H1 (cell line): Measurements from ENCODE around the gene C19orf38. TPM values are rescaled to one million over a fixed set of nuclear protein-coding genes. Genes with fewer than 3 reads are reported as not detected.

ENCODE experiments used
- CBX5 ChIP-seq: fragments of 300-800, 300-1000 bp; sonication (generic); IDR thresholded peaks from 2 replicates; pipeline ENCODE4 v1.7.1; 2016; ENCODE audit warnings: antibody characterized with exemption, low read length, low read depth
- CHD2 ChIP-seq: IDR thresholded peaks from 2 replicates; pipeline ENCODE4 v1.6.1; 2012; ENCODE audit warnings: low read length, improper control_type of control experiment
- EZH2 ChIP-seq: fragments of 200-600 bp; sonication (generic); IDR thresholded peaks from 2 replicates; pipeline ENCODE4 v1.7.1; 2012; ENCODE audit warnings: low read depth, mild to moderate bottlenecking, moderate library complexity, low read length, inconsistent platforms; ENCODE audit not compliant: severe bottlenecking
- HDAC6 ChIP-seq: IDR thresholded peaks from one replicate; pipeline ENCODE4 v1.7.1; 2012; ENCODE audit warnings: low read depth, mild to moderate bottlenecking, inconsistent platforms, low read length, moderate library complexity
- SP4 ChIP-seq: IDR thresholded peaks from 2 replicates; pipeline ENCODE4 v1.6.1; 2012; ENCODE audit warnings: low read length, inconsistent platforms
- polyA plus RNA-seq, 7 experiments: library from polyadenylated mRNA; depleted of rRNA in 3 of 7; stranded (reverse) in 5 of 7; unstranded in 2 of 7; fragments of >200 nt in 5 of 7; fragments of 200-250 nt in 2 of 7; gene quantifications; 1 replicate in 5 of 7; 2 replicates in 1 of 7; 4 replicates in 1 of 7; pipeline versions ENCODE4 v1.2.1 to v1.2.3, GENCODE V29; 2011 to 2013; ENCODE audit warnings: missing spikeins in 2 of 7, mixed read lengths in 2 of 7
- total RNA-seq: library from RNA; stranded (reverse); fragmentation: NEBNext Ultra II Directional; extraction: Animal tissue kit (Norgen Biotek cat#: 25700); gene quantifications from 2 replicates; pipeline ENCODE4 v1.2.1, GENCODE V29; 2021
- TF ChIP-seq, protein P1 (sequence below): fragments of 300-600 bp; sonication (generic); IDR thresholded peaks from 2 replicates; pipeline ENCODE4 v1.7.1; 2012; ENCODE audit warnings: low read length, moderate library complexity, mild to moderate bottlenecking, inconsistent platforms; ENCODE audit not compliant: insufficient replicate concordance
- TF ChIP-seq, protein P2 (sequence below): IDR thresholded peaks from 2 replicates; pipeline ENCODE4 v1.6.1; 2011; ENCODE audit warnings: low read length, improper control_type of control experiment
- TF ChIP-seq, protein P3 (sequence below), 3 experiments: IDR thresholded peaks; 1 replicate in 2 of 3; 2 replicates in 1 of 3; pipeline versions ENCODE4 v1.5.1 to v1.6.1; 2011; ENCODE audit warnings: low read length in 3 of 3, mild to moderate bottlenecking in 3 of 3, inconsistent platforms in 2 of 3, low read depth in 1 of 3, moderate library complexity in 1 of 3; ENCODE audit not compliant: insufficient read depth in 1 of 3; ENCODE audit errors: control extremely low read depth in 1 of 3

Gene C19orf38
- total and polyA plus RNA-seq, 2 of the 8 experiments (the other 6 are each of a cell fraction or from before 2014, with no cell fraction given), result 0.53 TPM; not detected in 1

DNA sequence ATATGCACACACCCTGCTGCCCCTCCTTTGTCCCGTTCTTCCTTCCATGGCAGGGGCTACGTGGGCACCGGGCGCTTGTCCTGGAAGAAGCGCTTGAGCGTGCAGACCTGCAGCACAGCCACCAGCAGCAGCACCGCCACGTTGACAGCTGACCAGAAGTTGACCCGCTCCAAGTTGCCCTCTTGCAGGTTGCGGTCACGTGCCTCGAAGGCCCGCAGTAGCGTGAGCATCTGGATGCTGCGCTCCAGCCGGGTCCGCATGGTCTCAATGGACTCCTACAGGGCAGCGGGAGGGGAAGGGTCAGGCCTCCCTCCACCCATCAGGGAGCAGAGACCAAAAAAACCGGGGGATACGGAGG lies 15.3 kb upstream of the C19orf38 start (continued):
- TF ChIP-seq, protein P1, sequence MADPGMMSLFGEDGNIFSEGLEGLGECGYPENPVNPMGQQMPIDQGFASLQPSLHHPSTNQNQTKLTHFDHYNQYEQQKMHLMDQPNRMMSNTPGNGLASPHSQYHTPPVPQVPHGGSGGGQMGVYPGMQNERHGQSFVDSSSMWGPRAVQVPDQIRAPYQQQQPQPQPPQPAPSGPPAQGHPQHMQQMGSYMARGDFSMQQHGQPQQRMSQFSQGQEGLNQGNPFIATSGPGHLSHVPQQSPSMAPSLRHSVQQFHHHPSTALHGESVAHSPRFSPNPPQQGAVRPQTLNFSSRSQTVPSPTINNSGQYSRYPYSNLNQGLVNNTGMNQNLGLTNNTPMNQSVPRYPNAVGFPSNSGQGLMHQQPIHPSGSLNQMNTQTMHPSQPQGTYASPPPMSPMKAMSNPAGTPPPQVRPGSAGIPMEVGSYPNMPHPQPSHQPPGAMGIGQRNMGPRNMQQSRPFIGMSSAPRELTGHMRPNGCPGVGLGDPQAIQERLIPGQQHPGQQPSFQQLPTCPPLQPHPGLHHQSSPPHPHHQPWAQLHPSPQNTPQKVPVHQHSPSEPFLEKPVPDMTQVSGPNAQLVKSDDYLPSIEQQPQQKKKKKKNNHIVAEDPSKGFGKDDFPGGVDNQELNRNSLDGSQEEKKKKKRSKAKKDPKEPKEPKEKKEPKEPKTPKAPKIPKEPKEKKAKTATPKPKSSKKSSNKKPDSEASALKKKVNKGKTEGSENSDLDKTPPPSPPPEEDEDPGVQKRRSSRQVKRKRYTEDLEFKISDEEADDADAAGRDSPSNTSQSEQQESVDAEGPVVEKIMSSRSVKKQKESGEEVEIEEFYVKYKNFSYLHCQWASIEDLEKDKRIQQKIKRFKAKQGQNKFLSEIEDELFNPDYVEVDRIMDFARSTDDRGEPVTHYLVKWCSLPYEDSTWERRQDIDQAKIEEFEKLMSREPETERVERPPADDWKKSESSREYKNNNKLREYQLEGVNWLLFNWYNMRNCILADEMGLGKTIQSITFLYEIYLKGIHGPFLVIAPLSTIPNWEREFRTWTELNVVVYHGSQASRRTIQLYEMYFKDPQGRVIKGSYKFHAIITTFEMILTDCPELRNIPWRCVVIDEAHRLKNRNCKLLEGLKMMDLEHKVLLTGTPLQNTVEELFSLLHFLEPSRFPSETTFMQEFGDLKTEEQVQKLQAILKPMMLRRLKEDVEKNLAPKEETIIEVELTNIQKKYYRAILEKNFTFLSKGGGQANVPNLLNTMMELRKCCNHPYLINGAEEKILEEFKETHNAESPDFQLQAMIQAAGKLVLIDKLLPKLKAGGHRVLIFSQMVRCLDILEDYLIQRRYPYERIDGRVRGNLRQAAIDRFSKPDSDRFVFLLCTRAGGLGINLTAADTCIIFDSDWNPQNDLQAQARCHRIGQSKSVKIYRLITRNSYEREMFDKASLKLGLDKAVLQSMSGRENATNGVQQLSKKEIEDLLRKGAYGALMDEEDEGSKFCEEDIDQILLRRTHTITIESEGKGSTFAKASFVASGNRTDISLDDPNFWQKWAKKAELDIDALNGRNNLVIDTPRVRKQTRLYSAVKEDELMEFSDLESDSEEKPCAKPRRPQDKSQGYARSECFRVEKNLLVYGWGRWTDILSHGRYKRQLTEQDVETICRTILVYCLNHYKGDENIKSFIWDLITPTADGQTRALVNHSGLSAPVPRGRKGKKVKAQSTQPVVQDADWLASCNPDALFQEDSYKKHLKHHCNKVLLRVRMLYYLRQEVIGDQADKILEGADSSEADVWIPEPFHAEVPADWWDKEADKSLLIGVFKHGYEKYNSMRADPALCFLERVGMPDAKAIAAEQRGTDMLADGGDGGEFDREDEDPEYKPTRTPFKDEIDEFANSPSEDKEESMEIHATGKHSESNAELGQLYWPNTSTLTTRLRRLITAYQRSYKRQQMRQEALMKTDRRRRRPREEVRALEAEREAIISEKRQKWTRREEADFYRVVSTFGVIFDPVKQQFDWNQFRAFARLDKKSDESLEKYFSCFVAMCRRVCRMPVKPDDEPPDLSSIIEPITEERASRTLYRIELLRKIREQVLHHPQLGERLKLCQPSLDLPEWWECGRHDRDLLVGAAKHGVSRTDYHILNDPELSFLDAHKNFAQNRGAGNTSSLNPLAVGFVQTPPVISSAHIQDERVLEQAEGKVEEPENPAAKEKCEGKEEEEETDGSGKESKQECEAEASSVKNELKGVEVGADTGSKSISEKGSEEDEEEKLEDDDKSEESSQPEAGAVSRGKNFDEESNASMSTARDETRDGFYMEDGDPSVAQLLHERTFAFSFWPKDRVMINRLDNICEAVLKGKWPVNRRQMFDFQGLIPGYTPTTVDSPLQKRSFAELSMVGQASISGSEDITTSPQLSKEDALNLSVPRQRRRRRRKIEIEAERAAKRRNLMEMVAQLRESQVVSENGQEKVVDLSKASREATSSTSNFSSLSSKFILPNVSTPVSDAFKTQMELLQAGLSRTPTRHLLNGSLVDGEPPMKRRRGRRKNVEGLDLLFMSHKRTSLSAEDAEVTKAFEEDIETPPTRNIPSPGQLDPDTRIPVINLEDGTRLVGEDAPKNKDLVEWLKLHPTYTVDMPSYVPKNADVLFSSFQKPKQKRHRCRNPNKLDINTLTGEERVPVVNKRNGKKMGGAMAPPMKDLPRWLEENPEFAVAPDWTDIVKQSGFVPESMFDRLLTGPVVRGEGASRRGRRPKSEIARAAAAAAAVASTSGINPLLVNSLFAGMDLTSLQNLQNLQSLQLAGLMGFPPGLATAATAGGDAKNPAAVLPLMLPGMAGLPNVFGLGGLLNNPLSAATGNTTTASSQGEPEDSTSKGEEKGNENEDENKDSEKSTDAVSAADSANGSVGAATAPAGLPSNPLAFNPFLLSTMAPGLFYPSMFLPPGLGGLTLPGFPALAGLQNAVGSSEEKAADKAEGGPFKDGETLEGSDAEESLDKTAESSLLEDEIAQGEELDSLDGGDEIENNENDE, result no peak
- TF ChIP-seq CHD2 (no peak), CBX5 (no peak), EZH2 (no peak), HDAC6 (no peak), SP4 (no peak)
- TF ChIP-seq, protein P2, sequence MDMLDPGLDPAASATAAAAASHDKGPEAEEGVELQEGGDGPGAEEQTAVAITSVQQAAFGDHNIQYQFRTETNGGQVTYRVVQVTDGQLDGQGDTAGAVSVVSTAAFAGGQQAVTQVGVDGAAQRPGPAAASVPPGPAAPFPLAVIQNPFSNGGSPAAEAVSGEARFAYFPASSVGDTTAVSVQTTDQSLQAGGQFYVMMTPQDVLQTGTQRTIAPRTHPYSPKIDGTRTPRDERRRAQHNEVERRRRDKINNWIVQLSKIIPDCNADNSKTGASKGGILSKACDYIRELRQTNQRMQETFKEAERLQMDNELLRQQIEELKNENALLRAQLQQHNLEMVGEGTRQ, result no peak
- TF ChIP-seq, protein P3, sequence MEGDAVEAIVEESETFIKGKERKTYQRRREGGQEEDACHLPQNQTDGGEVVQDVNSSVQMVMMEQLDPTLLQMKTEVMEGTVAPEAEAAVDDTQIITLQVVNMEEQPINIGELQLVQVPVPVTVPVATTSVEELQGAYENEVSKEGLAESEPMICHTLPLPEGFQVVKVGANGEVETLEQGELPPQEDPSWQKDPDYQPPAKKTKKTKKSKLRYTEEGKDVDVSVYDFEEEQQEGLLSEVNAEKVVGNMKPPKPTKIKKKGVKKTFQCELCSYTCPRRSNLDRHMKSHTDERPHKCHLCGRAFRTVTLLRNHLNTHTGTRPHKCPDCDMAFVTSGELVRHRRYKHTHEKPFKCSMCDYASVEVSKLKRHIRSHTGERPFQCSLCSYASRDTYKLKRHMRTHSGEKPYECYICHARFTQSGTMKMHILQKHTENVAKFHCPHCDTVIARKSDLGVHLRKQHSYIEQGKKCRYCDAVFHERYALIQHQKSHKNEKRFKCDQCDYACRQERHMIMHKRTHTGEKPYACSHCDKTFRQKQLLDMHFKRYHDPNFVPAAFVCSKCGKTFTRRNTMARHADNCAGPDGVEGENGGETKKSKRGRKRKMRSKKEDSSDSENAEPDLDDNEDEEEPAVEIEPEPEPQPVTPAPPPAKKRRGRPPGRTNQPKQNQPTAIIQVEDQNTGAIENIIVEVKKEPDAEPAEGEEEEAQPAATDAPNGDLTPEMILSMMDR (IDR thresholded peaks at IDR 0.05; ENCODE audit: control extremely low read depth in 1 of 3, insufficient read depth in 1 of 3, low read depth in 1 of 3, low read length in 3 of 3), result no peak
